Activated CD8-positive, alpha-beta T cell treated with anti-CD3 and anti-CD28 coated beads for 36 hours (primary cell): Measurements from ENCODE around the gene OR2H2. TPM values are rescaled to one million over a fixed set of nuclear protein-coding genes. Genes with fewer than 3 reads are reported as not detected.

Experiments used
- ATAC-seq: fragments of 200-7000 bp; cut with Tn5 transposase; one replicate; pipeline ENCODE4 v1.10.0; 2021; ENCODE audit warnings: mild to moderate bottlenecking, moderate library complexity
- CTCF ChIA-PET: fragments of 350-600 bp; sonication (Branson Sonifier 250); formaldehyde crosslinking; loops from one replicate; lab custom pipeline; 2021; ENCODE audit warnings: antibody characterized with exemption; lab: Charles Lee
- POLR2A ChIA-PET: fragments of 350-600 bp; sonication (Branson Sonifier 250); formaldehyde crosslinking; loops from one replicate; lab custom pipeline; 2021; ENCODE audit warnings: antibody characterized with exemption; lab: Charles Lee
- DNase-seq: peaks from one replicate; pipeline ENCODE4 v3.0.0-alpha.2; 2020
- H3K27ac Mint-ChIP-seq: one replicate; pipeline ENCODE4 v1.8.0; 2021; ENCODE audit warnings: mild to moderate bottlenecking, mixed read lengths
- H3K27me3 Mint-ChIP-seq: one replicate; pipeline ENCODE4 v1.8.0; 2021; ENCODE audit warnings: mixed read lengths
- H3K36me3 Mint-ChIP-seq: one replicate; pipeline ENCODE4 v1.8.0; 2021; ENCODE audit warnings: low read depth, mixed read lengths
- H3K4me1 Mint-ChIP-seq: one replicate; pipeline ENCODE4 v1.8.0; 2021; ENCODE audit warnings: low read depth, mixed read lengths
- H3K4me3 Mint-ChIP-seq: one replicate; pipeline ENCODE4 v1.8.0; 2021; ENCODE audit warnings: mild to moderate bottlenecking, moderate library complexity, mixed read lengths
- H3K9me3 Mint-ChIP-seq: one replicate; pipeline ENCODE4 v1.8.0; 2021; ENCODE audit warnings: mixed read lengths
- CTCF ChIP-seq: fragments of 200-600 bp; IDR thresholded peaks from one replicate; pipeline ENCODE4 v1.8.0; 2022; ENCODE audit warnings: antibody characterized with exemption, mild to moderate bottlenecking
- intact Hi-C: fragments of 100-400 bp; cut with micrococcal nuclease; formaldehyde crosslinking; loops from one replicate; pipeline ENCODE4 v1.10.0; 2022
- total RNA-seq, 2 experiments: library from RNA; stranded (reverse); gene quantifications; one replicate each; pipeline ENCODE4 v1.2.3, GENCODE V29; 2021

The OR2H2 gene
- total RNA-seq, 2 experiments from 2014 or later: not detected

- Mint-ChIP-seq H3K9me3 (no peaks in the 10 kb centered on the region), H3K36me3 (no peaks in the 10 kb centered on the region), H3K27ac (no peak overlapping the region), H3K4me1 (no peaks in the 10 kb centered on the region), H3K27me3 (peaks cover 9% of the 10 kb centered on the region), H3K4me3 (no peak overlapping the region)
- no peak for TF ChIP-seq CTCF
- DNase-seq: no peak
- intact Hi-C loops: no loop called here
- CTCF ChIA-PET: interaction anchor here (2.0 kb wide), 1 partner anchor 53 kb away, joined by 6 read pairs; no protein-coding TSS in a partner anchor
- POLR2A ChIA-PET: interaction anchor here (0.6 kb wide), 1 partner anchor 1004 kb away, joined by 3 read pairs; no protein-coding TSS in a partner anchor
- ATAC-seq: no peak
Observed at GRCh38 chr6:29596381-29596900, 11.5 kb downstream of the OR2H2 start.

GRCh38 chr6:29597184-29597583, 12.3 kb downstream of the OR2H2 start:
- POLR2A ChIA-PET: no interaction called here
- no peak overlapping the region for H3K27ac Mint-ChIP-seq
- DNase-seq (no peak), ATAC-seq (no peak)
- H3K9me3 Mint-ChIP-seq: no peaks in the 10 kb centered on the region
- peaks cover 7% of the 10 kb centered on the region for H3K27me3 Mint-ChIP-seq
- H3K4me3 Mint-ChIP-seq: no peak overlapping the region
- H3K4me1 Mint-ChIP-seq: no peaks in the 10 kb centered on the region
- intact Hi-C loops: no loop called here
- CTCF ChIA-PET: interaction anchor here (1.4 to 2.0 kb wide), 3 partner anchors 8 to 56 kb away, joined by 4 to 7 read pairs (median 6); no protein-coding TSS in a partner anchor
- no peaks in the 10 kb centered on the region for H3K36me3 Mint-ChIP-seq
- TF ChIP-seq CTCF: no peak

GRCh38 chr6:29598172-29598747, 13.3 kb downstream of the OR2H2 start:
- DNase-seq (no peak), ATAC-seq (no peak)
- intact Hi-C loops: no loop called here
- no peak for TF ChIP-seq CTCF
- Mint-ChIP-seq H3K4me1 (no peaks in the 10 kb centered on the region), H3K27me3 (peaks cover 5% of the 10 kb centered on the region), H3K4me3 (no peak overlapping the region), H3K36me3 (no peaks in the 10 kb centered on the region), H3K9me3 (no peaks in the 10 kb centered on the region), H3K27ac (no peak overlapping the region)
- CTCF ChIA-PET: interaction anchor here (1.3 to 2.0 kb wide), 4 partner anchors 8 to 55 kb away, joined by 4 to 7 read pairs (median 5); no protein-coding TSS in a partner anchor
- POLR2A ChIA-PET: interaction anchor here (0.7 kb wide), 1 partner anchor 73 kb away, joined by 3 read pairs; no protein-coding TSS in a partner anchor

GRCh38 chr6:29602564-29603361, 17.8 kb downstream of the OR2H2 start:
- H3K9me3 Mint-ChIP-seq: no peaks in the 10 kb centered on the region
- ChIA-PET POLR2A (no interaction called here), CTCF (no interaction called here)
- no peaks in the 10 kb centered on the region for H3K27me3 Mint-ChIP-seq
- H3K4me1 Mint-ChIP-seq: no peaks in the 10 kb centered on the region
- no peak overlapping the region for H3K27ac Mint-ChIP-seq
- H3K4me3 Mint-ChIP-seq: no peak overlapping the region
- intact Hi-C loops: no loop called here
- H3K36me3 Mint-ChIP-seq: peaks cover 2% of the 10 kb centered on the region
- ATAC-seq (no peak), DNase-seq (peak; percentile 16)
- TF ChIP-seq CTCF: no peak

GRCh38 chr6:29603456-29603855, 18.5 kb downstream of the OR2H2 start:
- H3K4me1 Mint-ChIP-seq: no peaks in the 10 kb centered on the region
- H3K36me3 Mint-ChIP-seq: peaks cover 2% of the 10 kb centered on the region
- ATAC-seq (no peak), DNase-seq (no peak)
- no peak for TF ChIP-seq CTCF
- H3K27me3 Mint-ChIP-seq: no peaks in the 10 kb centered on the region
- H3K4me3 Mint-ChIP-seq: no peak overlapping the region
- intact Hi-C loops: no loop called here
- no peaks in the 10 kb centered on the region for H3K9me3 Mint-ChIP-seq
- ChIA-PET POLR2A (no interaction called here), CTCF (no interaction called here)
- H3K27ac Mint-ChIP-seq: no peak overlapping the region
